ENCODE results near the gene UNC13A. TPM values are rescaled to one million over a fixed set of nuclear protein-coding genes. Genes with fewer than 3 reads are reported as not detected.

UNC13A gene
- total RNA-seq, 3 donors from 2014 or later (not counting 1 experiment from before 2014, with no cell fraction given) = not detected

DNA sequence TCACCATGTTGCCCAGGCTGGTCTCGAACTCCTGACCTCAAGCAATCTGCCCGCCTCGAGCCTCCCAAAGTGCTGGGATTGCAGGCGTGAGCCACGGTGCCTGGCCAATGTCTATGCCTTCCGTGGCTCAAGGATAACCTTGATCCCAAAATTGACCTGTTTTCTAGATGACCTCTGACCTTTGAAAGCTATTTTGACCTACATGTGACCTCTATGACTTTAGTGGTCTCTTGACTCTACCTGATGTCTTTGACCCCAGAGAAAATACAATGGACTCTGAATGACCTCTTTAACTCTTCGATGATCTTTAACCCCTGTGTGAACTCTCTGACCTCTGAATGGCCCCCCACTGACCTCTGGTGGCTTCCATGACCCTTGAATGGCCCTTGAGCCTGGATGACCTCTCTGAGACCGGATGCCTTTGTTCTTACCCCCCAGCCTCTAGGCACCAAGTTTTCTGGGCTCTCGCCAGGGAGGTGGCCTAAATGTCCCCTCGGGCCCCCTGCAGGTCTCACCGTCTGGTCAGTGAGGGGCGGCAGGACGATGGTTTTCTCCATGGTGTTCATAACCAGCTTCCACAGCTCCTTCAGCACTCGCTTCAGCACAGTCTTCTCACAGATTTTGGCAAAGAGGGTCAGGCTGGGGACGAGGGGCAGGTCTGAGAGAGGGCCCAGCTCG lies 63.7 kb downstream of the UNC13A start:
- H3K9me3 Mint-ChIP-seq = no peaks in the 10 kb centered on the region
- Histone ChIP-seq H3K36me3 (ENCODE audit: control insufficient read depth, insufficient read depth, low read length) (no peaks in the 10 kb centered on the region), H3K9me3 (ENCODE audit: control insufficient read depth, insufficient read depth, low read length) (no peaks in the 10 kb centered on the region), H3K4me3 (ENCODE audit: low read length) (no peak overlapping the region), H3K27ac (ENCODE audit: low read length) (no peak overlapping the region), H3K27me3 (ENCODE audit: control insufficient read depth, insufficient read depth, low read length) (no peaks in the 10 kb centered on the region), H3K4me1 (ENCODE audit: control insufficient read depth, insufficient read depth, low read length) (peaks cover 5% of the 10 kb centered on the region)
- WGBS (ENCODE audit: insufficient coverage) = 88% methylated on average over 15 of the region's 16 CpGs
- H3K36me3 Mint-ChIP-seq = no peaks in the 10 kb centered on the region
- H3K27ac Mint-ChIP-seq = no peak overlapping the region
- peaks cover 0 to 4% of the 10 kb centered on the region in 2 donors for H3K27me3 Mint-ChIP-seq (ENCODE audit: low read depth in 2 of 2)
- DNase-seq (no peak), ATAC-seq (no peak)
- H3K4me3 Mint-ChIP-seq = no peak overlapping the region
- no peak for TF ChIP-seq CTCF (IDR thresholded peaks at IDR 0.05)
- intact Hi-C loops (cut with micrococcal nuclease) = no loop called here
- peaks cover 7 to 14% of the 10 kb centered on the region in 2 donors for H3K4me1 Mint-ChIP-seq

- peaks cover 5% of the 10 kb centered on the region for H3K4me1 ChIP-seq (ENCODE audit: control insufficient read depth, insufficient read depth, low read length)
- DNase-seq (no peak), ATAC-seq (no peak)
- Mint-ChIP-seq H3K9me3 (no peaks in the 10 kb centered on the region), H3K27me3 (ENCODE audit: low read depth in 2 of 2) (peaks cover 4 to 6% of the 10 kb centered on the region in 2 donors), H3K4me1 (peaks cover 7 to 14% of the 10 kb centered on the region in 2 donors), H3K4me3 (no peak overlapping the region), H3K36me3 (no peaks in the 10 kb centered on the region), H3K27ac (no peak overlapping the region)
- 92% methylated on average over 28 of the region's 31 CpGs for WGBS (ENCODE audit: insufficient coverage)
- no peak overlapping the region for H3K27ac ChIP-seq (ENCODE audit: low read length)
- H3K4me3 ChIP-seq (ENCODE audit: low read length) = no peak overlapping the region
- H3K27me3 ChIP-seq (ENCODE audit: control insufficient read depth, insufficient read depth, low read length) = no peaks in the 10 kb centered on the region
- H3K36me3 ChIP-seq (ENCODE audit: control insufficient read depth, insufficient read depth, low read length) = no peaks in the 10 kb centered on the region
- no peaks in the 10 kb centered on the region for H3K9me3 ChIP-seq (ENCODE audit: control insufficient read depth, insufficient read depth, low read length)
- TF ChIP-seq CTCF (IDR thresholded peaks at IDR 0.05) = no peak
- intact Hi-C loops (cut with micrococcal nuclease) = no loop called here
These were observed 64.8 kb downstream of the UNC13A start for GRCh38 chr19:17623224-17623935.

DNA sequence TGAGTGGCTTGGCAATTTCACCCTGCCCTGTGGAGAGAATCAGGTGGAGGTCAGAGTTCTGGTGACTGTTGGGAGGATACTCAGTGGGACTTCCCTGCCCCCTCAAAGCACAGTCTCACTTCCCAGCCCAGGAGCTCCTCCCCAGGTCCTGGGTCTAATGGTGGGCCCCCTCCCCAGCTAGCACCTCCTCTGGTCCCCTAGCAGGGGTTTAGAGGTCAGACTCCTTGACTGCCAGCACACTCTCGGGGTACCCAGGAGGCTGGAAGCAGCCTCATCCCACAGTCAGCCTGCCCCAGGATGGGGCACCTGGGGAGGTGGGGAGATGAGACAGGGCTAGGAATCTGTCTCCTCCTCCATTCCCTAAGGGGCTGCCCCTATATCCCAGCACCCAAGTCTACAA lies 67.5 kb downstream of the UNC13A start:
- WGBS (ENCODE audit: insufficient coverage) = 100% methylated on average over 1 of the region's 1 CpG
- no peak for ATAC-seq
- peaks cover 12 to 22% of the 10 kb centered on the region in 2 donors for H3K27me3 Mint-ChIP-seq (ENCODE audit: low read depth in 2 of 2)
- Histone ChIP-seq H3K9me3 (ENCODE audit: control insufficient read depth, insufficient read depth, low read length) (no peaks in the 10 kb centered on the region), H3K27ac (ENCODE audit: low read length) (no peak overlapping the region), H3K4me3 (ENCODE audit: low read length) (no peak overlapping the region), H3K36me3 (ENCODE audit: control insufficient read depth, insufficient read depth, low read length) (no peaks in the 10 kb centered on the region), H3K4me1 (ENCODE audit: control insufficient read depth, insufficient read depth, low read length) (peaks cover 11% of the 10 kb centered on the region), H3K27me3 (ENCODE audit: control insufficient read depth, insufficient read depth, low read length) (peaks cover 10% of the 10 kb centered on the region)
- no peak overlapping the region for H3K4me3 Mint-ChIP-seq
- intact Hi-C loops (cut with micrococcal nuclease) = no loop called here
- H3K4me1 Mint-ChIP-seq = peaks cover 7 to 14% of the 10 kb centered on the region in 2 donors
- DNase-seq = no peak
- H3K36me3 Mint-ChIP-seq = no peaks in the 10 kb centered on the region
- no peak overlapping the region for H3K27ac Mint-ChIP-seq
- H3K9me3 Mint-ChIP-seq = no peaks in the 10 kb centered on the region
- no peak for TF ChIP-seq CTCF (IDR thresholded peaks at IDR 0.05)

Data from natural killer cell (primary cell).